Mucosa of descending colon (tissue), 3 donors: ENCODE data around the gene SGMS1. TPM values are rescaled to one million over a fixed set of nuclear protein-coding genes. Genes with fewer than 3 reads are reported as not detected.
"Not testable (repeated sequence)": the region's sequence is repeated elsewhere in the genome, so short reads cannot be mapped to it uniquely, and the experiment has no call there.

ENCODE experiments used
- ATAC-seq: fragments of 200-7000 bp; cut with Tn5 transposase; one replicate; pipeline ENCODE4 v1.9.1; 2020; ENCODE audit warnings: mild to moderate bottlenecking, moderate library complexity
- DNase-seq, 3 donors: peaks; one replicate each; pipeline ENCODE4 v3.0.0-alpha.2; 2020
- H3K36me3 ChIP-seq: fragments of 200-600 bp; one replicate; pipeline ENCODE4 v1.8.0; 2021; ENCODE audit warnings: low read depth, mild to moderate bottlenecking
- H3K4me1 ChIP-seq: fragments of 200-600 bp; one replicate; pipeline ENCODE4 v1.8.0; 2021; ENCODE audit warnings: low read depth, mild to moderate bottlenecking
- H3K4me3 ChIP-seq: fragments of 200-600 bp; one replicate; pipeline ENCODE4 v1.8.0; 2021; ENCODE audit warnings: mild to moderate bottlenecking
- H3K9me3 ChIP-seq: fragments of 200-600 bp; one replicate; pipeline ENCODE4 v1.8.0; 2021; ENCODE audit warnings: mild to moderate bottlenecking
- intact Hi-C, 2 donors: fragments of 100-400 bp; cut with DNase I in 1 of 2; cut with micrococcal nuclease in 1 of 2; formaldehyde crosslinking; loops; one replicate each; pipeline versions ENCODE4 v1.11.0 to v1.11.1; 2022; cut with DNase I, micrococcal nuclease
- long read RNA-seq, 2 donors: library from polyadenylated mRNA; unstranded; transcript quantifications; one replicate each; pipeline ENCODE4 v2.0.0, GENCODE V29; 2019 to 2021
- total RNA-seq, 3 donors: library from RNA; stranded (reverse); fragmentation: NEBNext Ultra II Directional in 2 of 3; extraction: Animal tissue kit (Norgen Biotek cat#: 25700) in 2 of 3; gene quantifications; one replicate each; pipeline versions ENCODE4 v1.2.1 to v1.2.4, GENCODE V29; 2021 to 2023
- TF ChIP-seq, protein P1 (sequence below): fragments of 200-600 bp; IDR thresholded peaks from one replicate; pipeline ENCODE4 v1.8.0; 2022; ENCODE audit warnings: antibody characterized with exemption, mild to moderate bottlenecking
- donor health status: DM: no; HTN: no; CAD: no; lungs with moderate emphysema.
- donor health status: DM: no; HTN: no; CAD: no.
- donor health status: DM: no; HTN: yes; CAD: no.

SGMS1 gene
- 10 to 100 TPM; 14.4 to 28.4 (median 20.0) TPM for total RNA-seq
- long read RNA-seq, donor 1, transcript SGMS1-202 (11 exons, 3,744 nt), result major isoform, 12 of 28 reads
- long read RNA-seq, donor 1, partial matches to known transcripts, result 9 of 28 reads
- long read RNA-seq, donor 1, other reads (novel, unspliced or antisense), result 7 of 28 reads
- long read RNA-seq, donor 2, partial matches to known transcripts, result 1 of 11 reads
- long read RNA-seq, donor 2, other reads (novel, unspliced or antisense), result 7 of 11 reads

DNA sequence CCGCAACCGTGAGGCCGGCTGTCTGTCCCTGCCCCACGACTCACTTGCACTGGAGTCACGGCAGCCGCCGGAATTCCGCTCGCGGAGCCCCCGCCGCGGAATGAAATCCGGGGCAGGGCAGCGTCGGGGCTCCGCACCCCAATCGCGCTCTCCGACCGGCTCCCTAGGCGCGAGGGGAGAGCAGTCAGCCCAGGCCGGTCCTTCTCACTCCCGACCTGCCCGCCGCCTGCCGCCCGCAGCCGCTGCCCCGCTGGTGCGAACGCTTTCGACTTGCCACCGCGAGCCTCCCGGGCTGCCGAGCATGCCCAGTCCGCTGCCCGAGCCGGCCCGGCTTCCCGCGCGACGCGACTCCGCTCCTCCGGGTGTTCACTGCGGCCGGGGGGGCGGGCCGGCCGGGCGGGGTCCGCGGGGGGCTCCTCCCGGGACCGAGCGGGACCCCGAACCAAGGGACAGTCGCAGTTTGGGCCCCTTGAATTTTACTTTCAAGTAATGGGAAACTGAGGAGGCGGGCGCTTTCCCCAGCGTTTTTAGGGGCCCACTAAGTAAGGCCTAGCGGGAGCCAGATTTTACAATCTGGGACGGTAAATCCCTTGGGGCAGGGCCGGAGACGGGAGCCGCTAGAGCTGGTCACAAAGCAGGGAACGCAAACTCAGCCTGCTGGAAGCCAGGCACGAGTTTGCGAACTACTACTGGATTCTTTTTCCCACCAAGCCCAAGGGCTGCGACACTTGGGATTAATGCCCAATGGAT, at the start of gene SGMS1:
Gene SGMS1, minus strand, starts transcription at position 294 of the 750 bp plus-strand sequence. CDS start 279,842 bp downstream, outside the sequence.
- ATAC-seq, result peak; percentile 73
- Histone ChIP-seq H3K36me3 (no peaks in the 10 kb centered on the region), H3K9me3 (no peaks in the 10 kb centered on the region), H3K4me1 (peaks cover 13% of the 10 kb centered on the region), H3K4me3 (peak within 1 kb of the TSS; percentile 92)
- TF ChIP-seq, protein P1, sequence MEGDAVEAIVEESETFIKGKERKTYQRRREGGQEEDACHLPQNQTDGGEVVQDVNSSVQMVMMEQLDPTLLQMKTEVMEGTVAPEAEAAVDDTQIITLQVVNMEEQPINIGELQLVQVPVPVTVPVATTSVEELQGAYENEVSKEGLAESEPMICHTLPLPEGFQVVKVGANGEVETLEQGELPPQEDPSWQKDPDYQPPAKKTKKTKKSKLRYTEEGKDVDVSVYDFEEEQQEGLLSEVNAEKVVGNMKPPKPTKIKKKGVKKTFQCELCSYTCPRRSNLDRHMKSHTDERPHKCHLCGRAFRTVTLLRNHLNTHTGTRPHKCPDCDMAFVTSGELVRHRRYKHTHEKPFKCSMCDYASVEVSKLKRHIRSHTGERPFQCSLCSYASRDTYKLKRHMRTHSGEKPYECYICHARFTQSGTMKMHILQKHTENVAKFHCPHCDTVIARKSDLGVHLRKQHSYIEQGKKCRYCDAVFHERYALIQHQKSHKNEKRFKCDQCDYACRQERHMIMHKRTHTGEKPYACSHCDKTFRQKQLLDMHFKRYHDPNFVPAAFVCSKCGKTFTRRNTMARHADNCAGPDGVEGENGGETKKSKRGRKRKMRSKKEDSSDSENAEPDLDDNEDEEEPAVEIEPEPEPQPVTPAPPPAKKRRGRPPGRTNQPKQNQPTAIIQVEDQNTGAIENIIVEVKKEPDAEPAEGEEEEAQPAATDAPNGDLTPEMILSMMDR, result no peak
- peak; percentile 84 to 93 (median 91) for DNase-seq
- intact Hi-C loops, result no loop called here

DNA sequence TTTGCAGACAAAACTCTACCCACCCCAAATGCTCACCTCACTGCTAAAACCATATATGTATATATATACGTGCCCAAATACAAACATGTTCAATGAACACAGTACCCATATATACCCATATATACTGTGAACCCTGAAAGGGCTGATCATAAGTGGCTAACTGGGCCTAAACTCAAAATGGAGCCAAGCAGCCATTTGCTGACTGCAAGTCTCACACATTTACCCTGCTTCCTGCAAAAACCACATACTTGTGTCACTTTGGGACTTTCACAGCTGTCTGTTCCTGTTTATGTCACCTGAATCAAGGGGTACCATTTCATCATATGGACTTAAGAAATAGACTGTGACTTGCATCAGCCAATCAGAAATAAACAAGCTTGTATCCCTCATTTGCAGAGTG, 48.4 kb upstream of the SGMS1 start:
- DNase-seq, H3K9me3 ChIP-seq, H3K4me3 ChIP-seq, H3K36me3 ChIP-seq, intact Hi-C loops, H3K4me1 ChIP-seq: not testable (repeated sequence)
- ATAC-seq, result peak; percentile 47

DNA sequence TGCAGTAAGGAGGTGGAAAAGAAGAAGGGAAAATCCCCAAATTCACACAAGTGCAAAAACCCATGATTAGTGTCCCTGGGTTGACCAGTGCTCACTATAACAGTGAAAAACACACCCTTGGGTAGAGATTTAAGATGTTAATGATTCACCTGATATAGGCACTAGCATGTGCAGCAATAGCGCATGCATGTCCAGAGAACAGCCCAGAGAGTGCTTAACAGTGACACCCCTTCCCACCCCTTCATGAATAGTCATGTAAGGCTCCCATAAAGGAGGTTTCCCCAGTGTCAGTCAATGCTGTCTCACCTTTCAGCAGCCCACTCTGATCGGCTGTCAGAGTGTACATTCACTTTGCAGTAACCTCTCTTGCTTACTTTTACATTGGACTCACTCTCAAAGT, 47.9 kb upstream of the SGMS1 start:
- intact Hi-C loops, H3K4me1 ChIP-seq, H3K4me3 ChIP-seq, DNase-seq, H3K36me3 ChIP-seq, H3K9me3 ChIP-seq: not testable (repeated sequence)
- ATAC-seq, result peak; percentile 49

DNA sequence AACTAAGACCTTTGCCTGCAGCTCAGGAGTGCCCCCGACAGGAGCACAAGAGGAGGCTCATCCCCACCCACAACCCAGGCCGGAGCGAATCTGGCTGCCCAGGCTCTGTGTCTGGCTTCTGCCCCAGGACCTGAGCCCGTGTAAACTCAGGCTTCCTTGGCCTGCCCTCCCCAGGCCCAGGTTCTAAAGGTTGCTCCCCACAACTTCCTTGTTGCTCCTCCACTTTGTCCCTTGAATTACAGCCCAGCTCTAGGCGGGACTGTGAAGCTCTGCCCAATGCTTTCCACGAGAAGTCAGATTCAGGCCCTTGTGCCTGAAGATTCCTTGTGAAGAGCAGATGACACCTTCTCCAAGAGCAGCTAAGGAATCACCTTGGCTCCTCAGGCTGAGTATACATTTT, 46.2 kb upstream of the SGMS1 start:
- DNase-seq, H3K9me3 ChIP-seq: not testable (repeated sequence)

DNA sequence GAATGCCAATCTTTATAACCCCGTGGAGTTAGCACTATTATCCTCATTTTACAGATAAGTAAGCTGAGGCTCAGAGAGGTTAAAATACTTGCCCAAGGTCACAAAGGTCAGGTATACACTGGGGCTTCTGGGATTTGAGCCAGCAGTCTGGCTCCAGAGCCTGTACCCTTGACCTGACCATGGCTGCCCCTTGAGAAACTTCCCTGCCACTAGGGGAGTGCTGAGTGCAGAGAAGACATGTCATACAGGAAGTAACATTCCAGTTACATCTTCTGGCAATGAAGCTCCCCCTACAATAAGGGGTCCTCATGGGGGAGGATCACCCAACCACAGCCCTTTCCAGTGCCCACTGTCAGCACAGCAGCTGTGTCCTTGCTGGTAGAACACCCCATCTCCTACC, 43.6 kb upstream of the SGMS1 start:
- H3K4me1 ChIP-seq, ATAC-seq, intact Hi-C loops, H3K36me3 ChIP-seq, H3K9me3 ChIP-seq, H3K4me3 ChIP-seq, DNase-seq: not testable (repeated sequence)

More for the DNA sequence above, 46.2 kb upstream of the SGMS1 start:
- H3K4me3 ChIP-seq, intact Hi-C loops, H3K36me3 ChIP-seq, H3K4me1 ChIP-seq: not testable (repeated sequence)
- peak; percentile 57 for ATAC-seq

DNA sequence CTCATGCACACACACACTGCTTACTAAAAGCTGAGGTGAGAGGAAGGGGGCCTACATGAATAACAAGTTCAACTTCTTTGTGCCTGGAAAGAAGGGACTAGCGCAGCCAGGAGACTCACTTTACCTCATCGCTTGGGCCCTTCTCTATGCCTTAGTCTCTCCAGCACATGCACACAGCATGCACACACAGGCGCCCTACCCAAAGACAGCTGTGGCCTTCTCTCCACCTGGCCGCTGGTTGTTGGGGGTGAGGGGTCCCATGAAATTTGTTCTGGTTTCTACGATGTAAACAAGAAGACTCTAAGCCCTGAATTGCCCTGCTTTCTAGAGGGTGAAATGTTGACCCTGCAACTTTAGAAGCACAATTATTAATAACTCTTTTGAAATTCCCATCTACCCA, 38.7 kb upstream of the SGMS1 start:
- H3K36me3 ChIP-seq, DNase-seq, H3K9me3 ChIP-seq, H3K4me1 ChIP-seq, H3K4me3 ChIP-seq, intact Hi-C loops, ATAC-seq: not testable (repeated sequence)

DNA sequence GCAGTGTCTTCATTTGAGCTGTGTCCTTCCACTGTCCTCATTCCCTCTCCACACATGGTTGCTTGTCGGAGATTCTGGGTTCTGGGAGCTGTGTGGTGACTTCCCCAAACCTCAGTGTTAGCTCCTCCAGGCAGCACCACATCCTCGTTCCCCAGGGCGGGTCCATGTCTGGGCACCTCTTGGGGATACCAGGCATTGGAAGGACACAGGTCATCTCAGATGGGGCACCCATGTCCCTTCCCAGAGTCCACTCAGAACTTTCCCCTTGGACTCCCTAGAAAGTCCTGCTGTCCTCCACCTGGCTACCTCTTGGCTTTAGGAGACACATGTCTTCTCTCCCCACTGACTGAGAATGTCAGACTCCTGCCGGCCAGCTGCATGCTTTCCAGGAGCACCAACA, 37.8 kb upstream of the SGMS1 start:
- ATAC-seq, H3K4me3 ChIP-seq, H3K9me3 ChIP-seq, DNase-seq, H3K36me3 ChIP-seq, H3K4me1 ChIP-seq, intact Hi-C loops: not testable (repeated sequence)

DNA sequence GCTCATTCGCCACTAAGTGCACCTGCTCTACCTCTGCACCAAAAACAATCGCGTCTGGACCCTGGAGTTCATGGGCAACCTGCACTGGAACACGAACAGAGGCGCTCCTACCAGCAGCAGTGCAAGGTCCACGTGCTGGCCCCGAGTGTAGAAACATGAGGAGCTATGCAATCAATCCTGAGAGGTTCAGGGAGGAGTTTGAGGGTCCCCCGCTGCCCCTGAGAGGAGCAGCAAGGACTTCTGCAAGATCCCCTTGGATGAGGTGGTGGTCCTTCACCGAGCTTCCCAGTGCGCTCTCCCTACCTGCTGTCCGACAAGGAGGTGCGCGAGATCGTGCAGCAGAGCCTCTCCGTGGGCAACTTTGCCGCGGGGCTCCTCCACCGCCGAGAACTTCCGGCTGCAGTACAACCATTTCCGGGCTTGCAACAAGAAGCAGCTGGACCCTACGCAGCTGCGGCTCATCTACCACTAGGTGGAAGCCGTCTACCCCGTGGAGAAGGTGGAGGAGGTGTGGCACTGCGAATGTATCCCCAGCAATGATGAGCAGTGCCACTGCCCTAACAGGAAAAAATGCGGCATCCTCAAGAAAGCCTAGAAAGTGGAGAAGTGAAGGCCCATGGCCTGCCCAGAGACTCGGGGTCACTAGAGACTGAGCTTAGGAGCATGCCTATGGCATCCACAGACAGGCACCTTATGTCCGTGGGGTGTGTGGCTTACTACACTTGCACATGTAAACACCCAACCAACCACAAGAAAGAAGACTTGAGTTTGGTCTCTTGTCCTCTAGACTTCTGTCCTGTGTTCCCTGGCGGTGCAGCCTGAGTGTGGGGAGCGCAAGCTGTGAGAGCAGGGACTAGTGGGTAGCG, 36.3 kb upstream of the SGMS1 start:
- H3K4me1 ChIP-seq, intact Hi-C loops, H3K9me3 ChIP-seq, H3K36me3 ChIP-seq, H3K4me3 ChIP-seq: not testable (repeated sequence)
- ATAC-seq (peak; percentile 83), DNase-seq (peak in 2 of 3 donors; percentile 31 to 65)
- TF ChIP-seq, protein P1, result peak; percentile 29

DNA sequence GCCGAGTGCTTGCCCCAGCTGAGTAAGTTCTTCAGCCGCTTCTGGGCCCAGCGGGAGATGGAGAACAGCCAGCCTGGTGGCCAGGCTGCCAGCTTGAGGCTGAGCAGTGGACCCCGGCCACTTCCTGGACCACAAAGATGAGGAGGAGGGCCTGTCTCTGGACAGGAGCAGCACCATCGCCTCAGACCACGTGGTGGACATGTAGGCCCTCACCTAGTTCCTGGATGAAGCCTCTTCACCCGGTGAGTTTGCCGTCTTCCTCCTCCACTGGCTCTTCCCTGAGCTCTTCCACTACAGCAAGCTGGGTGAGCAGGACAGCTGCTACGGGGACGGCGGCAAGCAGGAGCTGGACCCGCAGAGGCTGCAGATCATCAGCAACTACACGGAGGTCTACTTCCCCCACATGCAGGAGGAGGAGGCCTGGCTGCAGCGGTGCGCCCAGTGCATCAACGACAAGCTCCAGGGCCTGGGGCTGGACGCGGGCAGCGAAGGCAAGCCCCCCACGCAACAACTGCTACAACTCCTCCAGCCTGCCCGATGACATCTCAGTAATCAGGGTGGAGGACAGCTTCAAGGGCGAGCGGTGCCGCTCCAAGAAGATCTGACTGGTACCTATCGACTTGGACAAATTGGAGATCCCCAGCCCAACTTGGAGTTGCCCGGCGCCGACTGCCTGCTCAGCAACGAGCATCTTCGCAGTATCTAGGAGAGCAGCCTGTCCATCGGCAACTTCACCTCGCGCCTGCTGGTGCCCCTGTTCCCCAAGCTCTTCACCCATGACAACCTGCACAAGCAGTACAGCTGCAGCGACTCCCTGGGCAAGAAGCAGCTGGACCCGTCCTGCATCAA, 35.5 kb upstream of the SGMS1 start:
- DNase-seq, intact Hi-C loops, ATAC-seq, H3K4me1 ChIP-seq, H3K36me3 ChIP-seq, H3K9me3 ChIP-seq, H3K4me3 ChIP-seq: not testable (repeated sequence)
